GM19023 (cell line): ENCODE measurements around the gene DDT.
"Not testable (repeated sequence)": the region's sequence is repeated elsewhere in the genome, so short reads cannot be mapped to it uniquely, and the experiment has no call there.

Experiments used
- ATAC-seq: cut with Tn5 transposase; IDR thresholded peaks from one replicate; pipeline ENCODE4 v1.9.1; 2021; ENCODE audit warnings: mild to moderate bottlenecking, moderate library complexity; ENCODE audit not compliant: unreplicated experiment

DDT gene

GRCh38 chr22:23974345-23974744, at the start of gene DDT:
DDT (minus strand) TSS chr22:23974441; CDS start chr22:23974414, 27 bp downstream.
- ATAC-seq, result peak; percentile 86

GRCh38 chr22:24023204-24023789, 49.1 kb upstream of the DDT start:
- ATAC-seq, result no peak

GRCh38 chr22:24021304-24021703, 47.1 kb upstream of the DDT start:
- ATAC-seq, result no peak

GRCh38 chr22:24016156-24016555, 41.9 kb upstream of the DDT start:
- no peak for ATAC-seq

- no peak for ATAC-seq
Observed at GRCh38 chr22:24011735-24012068, 37.5 kb upstream of the DDT start.

GRCh38 chr22:24010018-24010391, 35.8 kb upstream of the DDT start:
- no peak for ATAC-seq

- no peak for ATAC-seq
Observed at GRCh38 chr22:24009227-24010017, 35.2 kb upstream of the DDT start.

- no peak for ATAC-seq
Observed at GRCh38 chr22:24008381-24009226, 34.4 kb upstream of the DDT start.

GRCh38 chr22:24008022-24008283, 33.7 kb upstream of the DDT start:
- no peak for ATAC-seq

GRCh38 chr22:24007253-24008021, 33.2 kb upstream of the DDT start:
- ATAC-seq, result no peak

GRCh38 chr22:24006914-24007214, 32.6 kb upstream of the DDT start:
- ATAC-seq, result no peak

- ATAC-seq, result no peak
Observed at GRCh38 chr22:24006207-24006913, 32.1 kb upstream of the DDT start.

- ATAC-seq, result no peak
Observed at GRCh38 chr22:24005201-24005600, 31.0 kb upstream of the DDT start, which contains the start of gene GSTT4. GSTT4 (minus strand) TSS chr22:24005453; CDS start chr22:24005356, 97 bp downstream.

GRCh38 chr22:24003887-24004286, 29.6 kb upstream of the DDT start:
- ATAC-seq, result no peak

GRCh38 chr22:24002851-24003250, 28.6 kb upstream of the DDT start:
- ATAC-seq, result no peak

GRCh38 chr22:24002272-24002671, 28.0 kb upstream of the DDT start:
- ATAC-seq, result no peak

- ATAC-seq, result no peak
Observed at GRCh38 chr22:24001314-24001713, 27.1 kb upstream of the DDT start.

- ATAC-seq, result not testable (repeated sequence)
Observed at GRCh38 chr22:23999779-24000178, 25.5 kb upstream of the DDT start.

- ATAC-seq, result no peak
Observed at GRCh38 chr22:23997092-23997491, 22.9 kb upstream of the DDT start.

GRCh38 chr22:23993581-23994177, 19.4 kb upstream of the DDT start:
- not testable (repeated sequence) for ATAC-seq
